ENCODE data around the gene RBM12.

GRCh38 chr20:35615667-35616464, 48.8 kb downstream of the RBM12 start, which contains the start of gene SPAG4:
- no peak for TF ChIP-seq CTCF (IDR thresholded peaks at IDR 0.05)
- TF ChIP-seq MAX (CRISPR knock-in tag; IDR thresholded peaks at IDR 0.05), result peak; percentile 96
- peak; percentile 87; the same call in 1 of the 2 replicates for TF ChIP-seq PREB (CRISPR knock-in tag; IDR thresholded peaks at IDR 0.05; ENCODE audit: borderline replicate concordance)
- no peak; the same call in none of the 2 replicates for TF ChIP-seq ZNF232 (CRISPR knock-in tag; IDR thresholded peaks at IDR 0.05)
- TF ChIP-seq USF2 (CRISPR knock-in tag; IDR thresholded peaks at IDR 0.05), result peak; percentile 48; the same call in 1 of the 2 replicates
- TF ChIP-seq ERG (CRISPR knock-in tag; IDR thresholded peaks at IDR 0.05), result no peak
- TF ChIP-seq TEAD4 (CRISPR knock-in tag; IDR thresholded peaks at IDR 0.05), result no peak; the same call in 1 of the 2 replicates
- 0 out of 2 replicates have a peak, but pooled peaks have one; percentile 55 for TF ChIP-seq ETV6 (CRISPR knock-in tag; IDR thresholded peaks at IDR 0.05)
- no peak for TF ChIP-seq IRF1 (CRISPR knock-in tag; IDR thresholded peaks at IDR 0.05)
- 0 out of 2 replicates have a peak, but pooled peaks have one; percentile 7 for TF ChIP-seq ZNF416 (CRISPR knock-in tag; IDR thresholded peaks at IDR 0.05)
- TF ChIP-seq SOX15 (CRISPR knock-in tag; IDR thresholded peaks at IDR 0.05), result no peak
